HG02885 (cell line): ENCODE measurements around the gene DDX20.

Experiments used
- ATAC-seq: cut with Tn5 transposase; IDR thresholded peaks from one replicate; pipeline ENCODE4 v1.9.1; 2021; ENCODE audit warnings: mild to moderate bottlenecking; ENCODE audit not compliant: unreplicated experiment, poor library complexity

DDX20 gene

GRCh38 chr1:111813440-111814304 is 58.0 kb downstream of the DDX20 start:
- no peak for ATAC-seq

- ATAC-seq: no peak
Measured at GRCh38 chr1:111814305-111814628, 58.6 kb downstream of the DDX20 start.

DNA sequence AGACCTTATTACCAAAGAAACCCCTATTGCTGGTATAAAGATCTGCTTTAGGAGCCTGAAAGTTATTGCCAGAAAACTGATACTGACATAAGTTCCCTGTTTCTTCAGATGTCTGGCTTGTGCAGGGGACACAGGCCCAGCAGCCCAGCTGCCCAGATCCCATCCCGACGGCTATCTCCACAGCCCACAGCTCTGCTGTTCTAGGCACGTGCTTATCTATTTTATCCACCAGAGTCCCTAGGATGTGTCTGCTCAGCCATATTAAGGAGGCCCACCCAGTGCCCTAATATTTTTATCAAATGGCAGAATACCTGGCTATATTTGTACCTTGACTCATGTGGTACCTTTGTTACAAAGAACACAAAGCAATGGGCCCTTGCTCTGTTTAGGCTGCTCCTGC is 58.9 kb downstream of the DDX20 start:
- ATAC-seq: no peak
